HCT116 (cell line): ENCODE measurements around the gene SZT2. TPM values are rescaled to one million over a fixed set of nuclear protein-coding genes. Genes with fewer than 3 reads are reported as not detected.

Experiments
- ATAC-seq: fragments of 200-7000 bp; cut with Tn5 transposase; 2 replicates; pipeline ENCODE4 v1.9.1; 2020; ENCODE audit warnings: mild to moderate bottlenecking, moderate library complexity
- BruUV-seq: library from RNA; stranded (reverse); fragments of 400-500 nt; replicated peaks from 2 replicates; lab custom pipeline; 2021; lab: Mats Ljungman, UMichigan
- CTCF ChIA-PET: fragments of 300-600 bp; sonication (Branson Sonifier 250); formaldehyde crosslinking; loops from one replicate; lab custom pipeline; 2021; ENCODE audit warnings: antibody characterized with exemption; lab: Charles Lee
- POLR2A ChIA-PET: fragments of 300-600, 350-600 bp; sonication (Branson Sonifier 250); formaldehyde crosslinking; loops from one replicate; lab custom pipeline; 2021; ENCODE audit warnings: antibody characterized with exemption; lab: Charles Lee
- RAD21 ChIA-PET, 2 experiments: fragments of 300-600 bp; sonication (Branson Sonifier 250); formaldehyde crosslinking; loops; one replicate each; lab custom pipeline; 2023; ENCODE audit warnings: low total read pairs in 2 of 2; ENCODE audit not compliant: uncharacterized antibody in 2 of 2, unreplicated experiment in 2 of 2, low non-redundant PET in 1 of 2; lab: Charles Lee
- DNase-seq: peaks from one replicate; pipeline ENCODE4 v3.0.0-alpha.2; 2010; ENCODE audit warnings: low read depth, low spot score
- H2AFZ ChIP-seq: fragments of 200-600 bp; shearing (Covaris generic), sonication (generic); 2 replicates; pipeline ENCODE4 v1.6.1; 2017; ENCODE audit warnings: low read depth, mixed run types, mixed read lengths, antibody characterized with exemption, low read length; ENCODE audit not compliant: poor library complexity, severe bottlenecking
- H3K27ac ChIP-seq: 2 replicates; pipeline ENCODE4 v1.5.1; 2012; ENCODE audit warnings: low read depth, low read length
- H3K27me3 ChIP-seq: fragments of 200-600 bp; sonication (generic); 2 replicates; pipeline ENCODE4 v1.6.1; 2016; ENCODE audit warnings: mixed run types, low read length, mixed read lengths; ENCODE audit not compliant: insufficient read depth
- H3K36me3 ChIP-seq, 2 experiments: fragments of 200-500 bp in 1 of 2; fragments of 200-600 bp in 1 of 2; sonication (Bioruptor generic) in 1 of 2; sonication (generic) in 1 of 2; 2 replicates each; pipeline versions ENCODE4 v1.5.1 to v1.6.1; 2014 to 2016; ENCODE audit warnings: low read length in 2 of 2, inconsistent platforms in 1 of 2, mixed read lengths in 1 of 2, mixed run types in 1 of 2; ENCODE audit not compliant: insufficient read depth in 2 of 2, control insufficient read depth in 1 of 2
- H3K4me1 ChIP-seq, 2 experiments: fragments of 200-600 bp in 1 of 2; sonication (generic) in 1 of 2; 2 replicates each; pipeline versions ENCODE4 v1.5.1 to v1.6.1; 2012 to 2017; ENCODE audit warnings: low read length in 2 of 2, inconsistent platforms in 1 of 2, mild to moderate bottlenecking in 1 of 2, mixed read lengths in 1 of 2, mixed run types in 1 of 2, moderate library complexity in 1 of 2; ENCODE audit not compliant: insufficient read depth in 2 of 2, control insufficient read depth in 1 of 2
- H3K4me2 ChIP-seq: fragments of 200-600 bp; sonication (generic); 2 replicates; pipeline ENCODE4 v1.6.1; 2017; ENCODE audit warnings: mixed run types, low read length, mixed read lengths
- H3K4me3 ChIP-seq, 2 experiments: fragments of 200-600 bp in 1 of 2; sonication (generic) in 1 of 2; replicated peaks in 1 of 2; 2 replicates each; pipeline ENCODE4 v1.5.1; 2011 to 2016; ENCODE audit warnings: low read length in 2 of 2, control low read depth in 1 of 2, low read depth in 1 of 2, mild to moderate bottlenecking in 1 of 2, mixed read lengths in 1 of 2, mixed run types in 1 of 2
- H3K79me2 ChIP-seq: fragments of 200-600 bp; sonication (generic); 2 replicates; pipeline ENCODE4 v1.6.1; 2017; ENCODE audit warnings: mild to moderate bottlenecking, mixed run types, low read length, moderate library complexity, mixed read lengths; ENCODE audit not compliant: insufficient read depth
- H3K9ac ChIP-seq: fragments of 200-600 bp; sonication (generic); 2 replicates; pipeline ENCODE4 v1.6.1; 2016; ENCODE audit warnings: low read length, mixed read lengths
- H3K9me2 ChIP-seq: fragments of 200-600 bp; sonication (generic), shearing (Covaris generic); 2 replicates; pipeline ENCODE4 v1.6.1; 2017; ENCODE audit warnings: mixed run types, mild to moderate bottlenecking, moderate library complexity; ENCODE audit not compliant: insufficient read depth
- H3K9me3 ChIP-seq, 2 experiments: fragments of 200-500 bp in 1 of 2; fragments of 200-600 bp in 1 of 2; sonication (Bioruptor generic) in 1 of 2; sonication (generic) in 1 of 2; 2 replicates each; pipeline ENCODE4 v1.6.1; 2014 to 2017; ENCODE audit warnings: low read length in 2 of 2, mixed read lengths in 2 of 2, inconsistent platforms in 1 of 2, low read depth in 1 of 2, mild to moderate bottlenecking in 1 of 2, mixed run types in 1 of 2, moderate library complexity in 1 of 2; ENCODE audit not compliant: control insufficient read depth in 1 of 2, insufficient read depth in 1 of 2
- H4K20me1 ChIP-seq: fragments of 200-600 bp; sonication (generic), shearing (Covaris generic); 2 replicates; pipeline ENCODE4 v1.6.1; 2017; ENCODE audit warnings: mixed run types, mild to moderate bottlenecking, moderate library complexity; ENCODE audit not compliant: insufficient read depth
- ATF3 ChIP-seq: IDR thresholded peaks from 2 replicates; pipeline ENCODE4 v1.6.1; 2012
- CEBPB ChIP-seq: IDR thresholded peaks from 2 replicates; pipeline ENCODE4 v1.6.1; 2012; ENCODE audit warnings: low read depth
- CTCF ChIP-seq, 3 experiments: fragments of 200-600 bp in 1 of 3; sonication (generic) in 1 of 3; IDR thresholded peaks in 2 of 3; conservative IDR thresholded peaks in 1 of 3; 2 replicates each; pipeline ENCODE4 v1.5.1; 2012 to 2017; ENCODE audit warnings: low read depth in 2 of 3, low read length in 2 of 3, antibody characterized with exemption in 1 of 3, borderline replicate concordance in 1 of 3, control low read depth in 1 of 3, mild to moderate bottlenecking in 1 of 3, mixed read lengths in 1 of 3, mixed run types in 1 of 3, moderate library complexity in 1 of 3; ENCODE audit not compliant: insufficient read depth in 1 of 3
- EGR1 ChIP-seq: IDR thresholded peaks from 2 replicates; pipeline ENCODE4 v1.6.1; 2012; ENCODE audit warnings: low read depth
- ELF1 ChIP-seq: IDR thresholded peaks from 2 replicates; pipeline ENCODE4 v1.6.1; 2012; ENCODE audit warnings: low read depth, borderline replicate concordance
- EZH2 ChIP-seq: fragments of 200-600 bp; sonication (generic); IDR thresholded peaks from 2 replicates; pipeline ENCODE4 v1.6.1; 2017; ENCODE audit warnings: antibody characterized with exemption, mixed run types
- EZH2phosphoT487 ChIP-seq: fragments of 200-600 bp; IDR thresholded peaks from 2 replicates; pipeline ENCODE4 v1.6.1; 2018; ENCODE audit warnings: antibody characterized with exemption, borderline replicate concordance
- FOSL1 ChIP-seq: IDR thresholded peaks from 2 replicates; pipeline ENCODE4 v1.6.1; 2012; ENCODE audit warnings: low read depth
- JUND ChIP-seq: IDR thresholded peaks from 2 replicates; pipeline ENCODE4 v1.6.1; 2012
- MAX ChIP-seq: IDR thresholded peaks from 2 replicates; pipeline ENCODE4 v1.6.1; 2012
- POLR2A ChIP-seq: IDR thresholded peaks from 2 replicates; pipeline ENCODE4 v1.7.0; 2011; ENCODE audit warnings: borderline replicate concordance; ENCODE audit not compliant: insufficient read depth, insufficient read length; ENCODE audit errors: extremely low read depth
- RAD21 ChIP-seq: IDR thresholded peaks from 2 replicates; pipeline ENCODE4 v1.6.1; 2012; ENCODE audit warnings: low read depth, mild to moderate bottlenecking
- REST ChIP-seq: IDR thresholded peaks from 2 replicates; pipeline ENCODE4 v1.6.1; 2012; ENCODE audit warnings: low read depth
- SIN3A ChIP-seq: IDR thresholded peaks from 2 replicates; pipeline ENCODE4 v1.6.1; 2012; ENCODE audit warnings: low read depth
- SP1 ChIP-seq: IDR thresholded peaks from 2 replicates; pipeline ENCODE4 v1.6.1; 2012; ENCODE audit warnings: low read depth
- SRF ChIP-seq: IDR thresholded peaks from 2 replicates; pipeline ENCODE4 v1.6.1; 2012; ENCODE audit warnings: low read depth
- TCF7L2 ChIP-seq: IDR thresholded peaks from 2 replicates; pipeline ENCODE4 v1.7.0; 2011; ENCODE audit warnings: borderline replicate concordance, inconsistent platforms; ENCODE audit not compliant: insufficient read depth, insufficient read length; ENCODE audit errors: extremely low read depth
- ZBTB33 ChIP-seq: IDR thresholded peaks from 2 replicates; pipeline ENCODE4 v1.6.1; 2011; ENCODE audit warnings: mild to moderate bottlenecking, low read length, moderate library complexity; ENCODE audit not compliant: insufficient replicate concordance; ENCODE audit errors: extremely low read depth
- ZFX ChIP-seq: fragments of 450-650 bp; IDR thresholded peaks from 2 replicates; pipeline ENCODE4 v1.6.1; 2017
- ZNF274 ChIP-seq: fragments of 200-500 bp; sonication (Bioruptor generic); IDR thresholded peaks from 2 replicates; pipeline ENCODE4 v1.6.1; 2014; ENCODE audit warnings: mild to moderate bottlenecking, low read depth, low read length, inconsistent platforms
- intact Hi-C: fragments of 100-400 bp; cut with micrococcal nuclease; formaldehyde crosslinking; loops from 2 replicates; pipeline ENCODE4 v1.10.0; 2022
- total RNA-seq: library from RNA; stranded (reverse); gene quantifications from one replicate; pipeline ENCODE4 v1.2.1, GENCODE V29; 2021; ENCODE audit not compliant: unreplicated experiment

The SZT2 gene
- total RNA-seq, 1 experiment from 2014 or later: 43.0 TPM

- Histone ChIP-seq H3K36me3 (peaks cover 2 to 8% of the 10 kb centered on the region in 2 experiments; a peak in 2 of 4 replicates), H3K4me3 (no peak overlapping the region), H4K20me1 (no peaks in the 10 kb centered on the region), H2AFZ (no peak overlapping the region), H3K9me3 (no peaks in the 10 kb centered on the region), H3K9ac (no peak overlapping the region), H3K4me2 (no peak overlapping the region), H3K9me2 (no peaks in the 10 kb centered on the region), H3K4me1 (no peaks in the 10 kb centered on the region), H3K79me2 (no peaks in the 10 kb centered on the region), H3K27me3 (no peaks in the 10 kb centered on the region), H3K27ac (no peak overlapping the region)
- ATAC-seq (no peak), DNase-seq (no peak)
- ChIA-PET POLR2A (no interaction called here), CTCF (no interaction called here), RAD21 (no interaction called here)
- no peak for TF ChIP-seq SIN3A
- no peak for TF ChIP-seq SP1
- no peak for TF ChIP-seq EGR1
- TF ChIP-seq CTCF (IDR thresholded peaks at IDR 0.05 in 2 of 3, conservative IDR thresholded peaks at IDR 0.05 in 1 of 3; ENCODE audit: borderline replicate concordance in 1 of 3, insufficient read depth in 1 of 3, low read depth in 2 of 3, low read length in 2 of 3): no peak
- TF ChIP-seq CEBPB: no peak
- no peak for TF ChIP-seq REST
- no peak for TF ChIP-seq EZH2phosphoT487
- no peak for TF ChIP-seq EZH2
- no peak for TF ChIP-seq SRF
- TF ChIP-seq ZNF274: no peak
- TF ChIP-seq TCF7L2: no peak
- TF ChIP-seq ATF3: no peak
- TF ChIP-seq ZFX: no peak
- TF ChIP-seq FOSL1: no peak
- no peak for TF ChIP-seq POLR2A
- no peak for TF ChIP-seq ELF1
- no peak for TF ChIP-seq ZBTB33
- TF ChIP-seq RAD21: no peak
- TF ChIP-seq JUND: no peak
- TF ChIP-seq MAX: no peak
- intact Hi-C loops: no loop called here
- BruUV-seq: no TSS peak
Measured at GRCh38 chr1:43438576-43438952, 48.9 kb downstream of the SZT2 start.
